IMR-90 (cell line): ENCODE data around the gene ERLIN1. TPM values are rescaled to one million over a fixed set of nuclear protein-coding genes. Genes with fewer than 3 reads are reported as not detected.

ENCODE experiments used
- ATAC-seq: fragments of 200-7000 bp; cut with Tn5 transposase; 2 replicates; pipeline ENCODE4 v1.9.1; 2020; ENCODE audit warnings: low read depth, mild to moderate bottlenecking, moderate library complexity
- BruUV-seq: library from RNA; stranded (reverse); fragments of 400-500 nt; replicated peaks from 2 replicates; lab custom pipeline; 2021; lab: Mats Ljungman, UMichigan
- CTCF ChIA-PET: fragments of 300-600 bp; formaldehyde crosslinking; extraction: SDS; loops from one replicate; lab custom pipeline; 2021; ENCODE audit warnings: antibody characterized with exemption; lab: Yijun Ruan, JAX
- POLR2A ChIA-PET: fragments of 300-600 bp; sonication (Branson Sonifier 250); formaldehyde crosslinking; loops from one replicate; lab custom pipeline; 2022; ENCODE audit warnings: antibody characterized with exemption; ENCODE audit not compliant: unreplicated experiment; lab: Charles Lee
- DNase-seq: peaks from one replicate; pipeline ENCODE4 v3.0.0; 2013
- H2AFZ ChIP-seq: replicated peaks from 2 replicates; pipeline ENCODE3; 2013; ENCODE audit warnings: low read length, mild to moderate bottlenecking; ENCODE audit not compliant: poor library complexity
- H2AK5ac ChIP-seq: 2 replicates; pipeline ENCODE4 v1.6.1; 2013; ENCODE audit warnings: low read depth, low read length, inconsistent platforms
- H2AK9ac ChIP-seq: replicated peaks from 2 replicates; pipeline ENCODE3; 2013; ENCODE audit warnings: mild to moderate bottlenecking, low read depth, low read length, moderate library complexity; ENCODE audit not compliant: poor library complexity
- H2BK120ac ChIP-seq: 2 replicates; pipeline ENCODE4 v1.6.1; 2013; ENCODE audit warnings: low read depth, low read length, inconsistent platforms
- H2BK15ac ChIP-seq: 3 replicates; pipeline ENCODE4 v1.6.1; 2013; ENCODE audit warnings: low read depth, low read length, inconsistent platforms
- H2BK20ac ChIP-seq: 2 replicates; pipeline ENCODE4 v1.6.1; 2013; ENCODE audit warnings: low read depth, mild to moderate bottlenecking, inconsistent platforms, low read length, moderate library complexity
- H2BK5ac ChIP-seq: 2 replicates; pipeline ENCODE4 v1.6.1; 2013; ENCODE audit warnings: mild to moderate bottlenecking, low read depth, low read length, inconsistent platforms; ENCODE audit not compliant: poor library complexity, severe bottlenecking
- H3K14ac ChIP-seq: replicated peaks from 2 replicates; pipeline ENCODE4 v1.6.1; 2013; ENCODE audit warnings: low read depth, low read length, inconsistent platforms
- H3K18ac ChIP-seq: 2 replicates; pipeline ENCODE4 v1.6.1; 2013; ENCODE audit warnings: low read depth, low read length, control low read depth
- H3K23ac ChIP-seq: 2 replicates; pipeline ENCODE4 v1.6.1; 2013; ENCODE audit warnings: low read depth, low read length, inconsistent platforms
- H3K27ac ChIP-seq: 2 replicates; pipeline ENCODE4 v1.5.1; 2013; ENCODE audit warnings: mild to moderate bottlenecking, control low read depth, low read length; ENCODE audit not compliant: insufficient read depth
- H3K27me3 ChIP-seq: 2 replicates; pipeline ENCODE4 v1.6.1; 2013; ENCODE audit warnings: low read length; ENCODE audit not compliant: control insufficient read depth, insufficient read depth
- H3K36me3 ChIP-seq: 2 replicates; pipeline ENCODE4 v1.6.1; 2013; ENCODE audit warnings: low read length, mixed read lengths; ENCODE audit not compliant: control insufficient read depth, insufficient read depth
- H3K4ac ChIP-seq: 2 replicates; pipeline ENCODE4 v1.6.1; 2013; ENCODE audit warnings: low read depth, low read length, inconsistent platforms
- H3K4me1 ChIP-seq: 2 replicates; pipeline ENCODE4 v1.6.1; 2013; ENCODE audit warnings: low read length, mixed read lengths; ENCODE audit not compliant: control insufficient read depth, insufficient read depth
- H3K4me2 ChIP-seq: 2 replicates; pipeline ENCODE4 v1.6.1; 2013; ENCODE audit warnings: low read depth, mild to moderate bottlenecking, control low read depth, low read length, moderate library complexity
- H3K4me3 ChIP-seq: 2 replicates; pipeline ENCODE4 v1.5.1; 2013; ENCODE audit warnings: low read depth, mild to moderate bottlenecking, control low read depth, low read length, moderate library complexity; ENCODE audit not compliant: insufficient read depth
- H3K56ac ChIP-seq: 2 replicates; pipeline ENCODE4 v1.6.1; 2013; ENCODE audit warnings: low read length, inconsistent platforms; ENCODE audit not compliant: insufficient read depth; ENCODE audit errors: extremely low read depth
- H3K79me1 ChIP-seq, 2 experiments: 2 replicates each; pipeline ENCODE4 v1.6.1; 2013; ENCODE audit warnings: low read length in 2 of 2, inconsistent platforms in 1 of 2, low read depth in 1 of 2
- H3K9ac ChIP-seq: 2 replicates; pipeline ENCODE4 v1.6.1; 2013; ENCODE audit warnings: low read depth, low read length, control low read depth
- H3K9me1 ChIP-seq: 2 replicates; pipeline ENCODE4 v1.6.1; 2013; ENCODE audit warnings: low read length, inconsistent platforms; ENCODE audit not compliant: insufficient read depth
- H3K9me3 ChIP-seq: 2 replicates; pipeline ENCODE4 v1.6.1; 2013; ENCODE audit warnings: low read length; ENCODE audit not compliant: control insufficient read depth, insufficient read depth
- H4K20me1 ChIP-seq: 2 replicates; pipeline ENCODE4 v1.6.1; 2013; ENCODE audit warnings: low read length, inconsistent platforms; ENCODE audit not compliant: insufficient read depth
- H4K5ac ChIP-seq: 2 replicates; pipeline ENCODE4 v1.6.1; 2013; ENCODE audit warnings: mild to moderate bottlenecking, low read depth, low read length, control low read depth
- H4K8ac ChIP-seq, 2 experiments: 2 replicates each; pipeline ENCODE4 v1.6.1; 2013; ENCODE audit warnings: low read depth in 2 of 2, low read length in 2 of 2, control low read depth in 1 of 2, inconsistent platforms in 1 of 2
- H4K91ac ChIP-seq: 2 replicates; pipeline ENCODE4 v1.6.1; 2013; ENCODE audit warnings: low read depth, low read length, inconsistent platforms; ENCODE audit not compliant: insufficient read depth
- BHLHE40 ChIP-seq: fragments of 150-350 bp; IDR thresholded peaks from 2 replicates; pipeline ENCODE4 v1.6.1; 2016; ENCODE audit warnings: mild to moderate bottlenecking, low read depth, low read length
- CEBPB ChIP-seq: IDR thresholded peaks from 2 replicates; pipeline ENCODE4 v1.6.1; 2012; ENCODE audit warnings: low read depth, low read length, improper control_type of control experiment
- CHD1 ChIP-seq: IDR thresholded peaks from 2 replicates; pipeline ENCODE4 v1.6.1; 2012; ENCODE audit warnings: low read depth, low read length, improper control_type of control experiment
- ELK1 ChIP-seq: fragments of 150-350 bp; IDR thresholded peaks from 2 replicates; pipeline ENCODE4 v1.6.1; 2016; ENCODE audit warnings: low read depth, mild to moderate bottlenecking, low read length, moderate library complexity, borderline replicate concordance
- FOS ChIP-seq: fragments of 150-350 bp; IDR thresholded peaks from 2 replicates; pipeline ENCODE4 v1.6.1; 2016; ENCODE audit warnings: low read depth, low read length
- MAFK ChIP-seq: IDR thresholded peaks from 2 replicates; pipeline ENCODE4 v1.6.1; 2012; ENCODE audit warnings: low read depth, low read length, improper control_type of control experiment
- MAZ ChIP-seq: IDR thresholded peaks from 2 replicates; pipeline ENCODE4 v1.6.1; 2012; ENCODE audit warnings: low read depth, mild to moderate bottlenecking, low read length, improper control_type of control experiment, moderate library complexity, borderline replicate concordance
- MXI1 ChIP-seq: IDR thresholded peaks from 2 replicates; pipeline ENCODE4 v1.6.1; 2012; ENCODE audit warnings: low read depth, mild to moderate bottlenecking, low read length, moderate library complexity, borderline replicate concordance
- NFE2L2 ChIP-seq: fragments of 150-350 bp; IDR thresholded peaks from 2 replicates; pipeline ENCODE4 v1.6.1; 2016; ENCODE audit warnings: low read depth, mild to moderate bottlenecking, low read length
- POLR2A ChIP-seq: IDR thresholded peaks from 2 replicates; pipeline ENCODE4 v1.6.1; 2012; ENCODE audit warnings: mild to moderate bottlenecking, low read depth, low read length
- RAD21 ChIP-seq: IDR thresholded peaks from 2 replicates; pipeline ENCODE4 v1.6.1; 2012; ENCODE audit warnings: low read length, improper control_type of control experiment
- RCOR1 ChIP-seq: IDR thresholded peaks from 2 replicates; pipeline ENCODE4 v1.6.1; 2012; ENCODE audit warnings: mild to moderate bottlenecking, low read length, improper control_type of control experiment; ENCODE audit not compliant: insufficient replicate concordance
- RFX5 ChIP-seq: IDR thresholded peaks from 2 replicates; pipeline ENCODE4 v1.8.0; 2012; ENCODE audit warnings: low read depth, mild to moderate bottlenecking, low read length, moderate library complexity
- SMC3 ChIP-seq: fragments of 150-350 bp; IDR thresholded peaks from 2 replicates; pipeline ENCODE4 v1.6.1; 2016; ENCODE audit warnings: low read depth, mild to moderate bottlenecking, antibody characterized with exemption, low read length, moderate library complexity
- USF2 ChIP-seq: fragments of 150-350 bp; IDR thresholded peaks from 2 replicates; pipeline ENCODE4 v1.6.1; 2017; ENCODE audit warnings: mild to moderate bottlenecking, antibody characterized with exemption, low read length, low read depth
- WGBS, 2 experiments: methylation state at CpG; one replicate each; pipeline versions ENCODE4 v1.1.5 to v1.1.7; 2013; ENCODE audit warnings: missing lambda C conversion rate in 2 of 2; ENCODE audit not compliant: insufficient read length in 1 of 2; ENCODE audit errors: extremely low coverage in 2 of 2; 5-methylcytosine and 5-hydroxymethylcytosine counted together
- dilution Hi-C: fragments of 300-500 bp; cut with HindIII; formaldehyde crosslinking; loops from one replicate; pipeline ENCODE4 v1.14.3; 2018; ENCODE audit warnings: low sequenced_read_pairs; ENCODE audit not compliant: unreplicated experiment
- in situ Hi-C: fragments of 300-500 bp; cut with MboI; formaldehyde crosslinking; loops from 3 replicates; pipeline ENCODE4 v1.14.3; 2019; ENCODE audit warnings: low sequenced_read_pairs, inconsistent platforms, mixed read lengths
- intact Hi-C: fragments of 100-400 bp; cut with micrococcal nuclease; formaldehyde crosslinking; loops from 2 replicates; pipeline ENCODE4 v1.10.0; 2022
- polyA plus RNA-seq, 3 experiments: library from polyadenylated mRNA; depleted of rRNA; stranded (reverse); fragments of >200 nt; gene quantifications; 2 replicates each; pipeline ENCODE4 v1.2.3, GENCODE V29; 2012; ENCODE audit warnings: low replicate concordance in 1 of 3
- total RNA-seq: library from RNA; depleted of rRNA; stranded (reverse); fragments of >200 nt; gene quantifications from 2 replicates; pipeline ENCODE4 v1.2.3, GENCODE V29; 2012
- TF ChIP-seq, protein P1 (sequence below): conservative IDR thresholded peaks from 2 replicates; pipeline ENCODE4 v1.5.1; 2012; ENCODE audit warnings: mild to moderate bottlenecking, low read depth, low read length, improper control_type of control experiment

Gene ERLIN1
- total and polyA plus RNA-seq, 2 of the 4 experiments (the other 2 are of a cell fraction), result 31.5 to 33.9 TPM

GRCh38 chr10:100173035-100173434 is 12.8 kb downstream of the ERLIN1 start:
- in situ Hi-C loops (no loop called here), dilution Hi-C loops (no loop called here), intact Hi-C loops (no loop called here)
- Histone ChIP-seq H2BK15ac (no peak overlapping the region), H3K23ac (no peak overlapping the region), H3K27ac (no peak overlapping the region), H2BK5ac (no peak overlapping the region), H3K4me1 (no peaks in the 10 kb centered on the region), H3K27me3 (no peaks in the 10 kb centered on the region), H4K20me1 (no peaks in the 10 kb centered on the region), H3K18ac (no peak overlapping the region), H2AK5ac (no peak overlapping the region), H4K5ac (no peak overlapping the region), H2BK20ac (no peak overlapping the region), H2AK9ac (no peak overlapping the region), H3K4ac (no peak overlapping the region), H3K9me1 (0 out of 2 replicates have a peak, but pooled peaks cover 3% of the 10 kb centered on the region), H3K56ac (no peak overlapping the region), H2BK120ac (no peak overlapping the region), H3K4me2 (no peak overlapping the region), H3K79me1 (peaks cover 4 to 7% of the 10 kb centered on the region in 2 experiments; a peak in 2 of 4 replicates), H3K4me3 (no peak overlapping the region), H3K9ac (no peak overlapping the region), H3K36me3 (peaks cover 9% of the 10 kb centered on the region; the same call in 1 of the 2 replicates), H3K14ac (no peak overlapping the region), H4K91ac (no peak overlapping the region), H3K9me3 (no peaks in the 10 kb centered on the region), H2AFZ (no peak overlapping the region), H4K8ac (no peak overlapping the region)
- ATAC-seq, result no peak
- TF ChIP-seq FOS (no peak), RAD21 (no peak), ELK1 (no peak), CHD1 (no peak), CEBPB (no peak), MAZ (no peak), POLR2A (no peak), MXI1 (no peak), MAFK (no peak), SMC3 (no peak), NFE2L2 (no peak), BHLHE40 (no peak), USF2 (no peak), RFX5 (no peak), RCOR1 (no peak)
- TF ChIP-seq, protein P1, sequence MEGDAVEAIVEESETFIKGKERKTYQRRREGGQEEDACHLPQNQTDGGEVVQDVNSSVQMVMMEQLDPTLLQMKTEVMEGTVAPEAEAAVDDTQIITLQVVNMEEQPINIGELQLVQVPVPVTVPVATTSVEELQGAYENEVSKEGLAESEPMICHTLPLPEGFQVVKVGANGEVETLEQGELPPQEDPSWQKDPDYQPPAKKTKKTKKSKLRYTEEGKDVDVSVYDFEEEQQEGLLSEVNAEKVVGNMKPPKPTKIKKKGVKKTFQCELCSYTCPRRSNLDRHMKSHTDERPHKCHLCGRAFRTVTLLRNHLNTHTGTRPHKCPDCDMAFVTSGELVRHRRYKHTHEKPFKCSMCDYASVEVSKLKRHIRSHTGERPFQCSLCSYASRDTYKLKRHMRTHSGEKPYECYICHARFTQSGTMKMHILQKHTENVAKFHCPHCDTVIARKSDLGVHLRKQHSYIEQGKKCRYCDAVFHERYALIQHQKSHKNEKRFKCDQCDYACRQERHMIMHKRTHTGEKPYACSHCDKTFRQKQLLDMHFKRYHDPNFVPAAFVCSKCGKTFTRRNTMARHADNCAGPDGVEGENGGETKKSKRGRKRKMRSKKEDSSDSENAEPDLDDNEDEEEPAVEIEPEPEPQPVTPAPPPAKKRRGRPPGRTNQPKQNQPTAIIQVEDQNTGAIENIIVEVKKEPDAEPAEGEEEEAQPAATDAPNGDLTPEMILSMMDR, result no peak
- no CpG with 5 or more reads among the region's 6 CpGs for WGBS, 2 experiments
- no peak for DNase-seq
- no TSS peak for BruUV-seq
- CTCF ChIA-PET, result no interaction called here
- POLR2A ChIA-PET, result no interaction called here
